ENCODE measurements around the gene TIE1.

TIE1 gene

DNA sequence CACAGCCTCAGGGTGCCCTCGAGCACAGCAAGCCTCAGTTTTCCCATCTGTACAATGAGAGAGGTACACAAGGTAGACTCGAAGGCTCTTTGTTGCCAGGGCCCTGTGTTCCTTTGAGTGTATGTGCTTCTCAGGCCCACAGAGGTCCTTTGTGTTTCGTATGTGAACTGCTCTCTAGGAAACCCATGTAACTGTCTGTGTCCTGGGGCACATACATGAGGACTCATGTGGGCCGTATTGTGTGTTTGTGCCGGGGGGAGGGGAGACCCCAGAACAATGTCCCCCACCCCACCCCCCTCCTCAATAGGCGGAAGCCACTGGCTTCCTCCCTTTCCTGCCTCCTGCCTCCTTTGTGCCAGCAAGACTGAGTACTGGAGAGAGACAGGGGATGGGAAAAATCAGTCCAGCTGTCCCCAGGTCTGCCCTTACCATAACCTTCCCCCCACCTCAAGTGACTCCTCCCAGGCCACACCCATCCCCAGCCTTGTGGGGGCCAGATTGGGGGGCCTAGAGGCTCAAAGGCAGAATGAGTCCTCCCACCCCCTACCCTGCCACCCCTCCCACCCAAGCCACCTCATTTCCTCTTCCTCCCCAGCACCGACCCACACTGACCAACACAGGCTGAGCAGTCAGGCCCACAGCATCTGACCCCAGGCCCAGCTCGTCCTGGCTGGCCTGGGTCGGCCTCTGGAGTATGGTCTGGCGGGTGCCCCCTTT lies at the start of gene TIE1:
Gene TIE1 (plus strand): TSS at position 605 of the 717 bp plus-strand sequence. CDS start 90 bp downstream, at position 695.
- DNase-seq: peak in 1 of 2 donors; percentile 1

DNA sequence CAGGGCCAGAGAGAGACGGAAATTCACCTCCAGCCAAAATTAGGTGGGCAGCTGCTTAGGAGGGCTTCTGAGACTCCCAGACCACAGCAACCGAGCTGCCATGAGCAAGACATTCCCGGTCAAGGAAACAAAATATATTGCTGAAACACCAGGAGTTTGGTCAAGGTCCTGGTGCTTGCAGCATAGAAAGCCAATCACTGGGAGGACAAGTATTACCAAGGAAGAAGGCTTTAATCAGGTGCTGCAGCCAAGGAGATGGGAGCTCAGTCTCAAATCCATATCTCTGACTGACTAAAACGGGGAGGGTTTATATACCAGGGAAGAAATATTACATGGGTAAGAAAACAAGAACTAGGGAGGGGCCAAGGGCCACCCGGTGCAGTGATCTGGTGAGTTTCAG lies 49.8 kb upstream of the TIE1 start:
- DNase-seq: no peak

DNA sequence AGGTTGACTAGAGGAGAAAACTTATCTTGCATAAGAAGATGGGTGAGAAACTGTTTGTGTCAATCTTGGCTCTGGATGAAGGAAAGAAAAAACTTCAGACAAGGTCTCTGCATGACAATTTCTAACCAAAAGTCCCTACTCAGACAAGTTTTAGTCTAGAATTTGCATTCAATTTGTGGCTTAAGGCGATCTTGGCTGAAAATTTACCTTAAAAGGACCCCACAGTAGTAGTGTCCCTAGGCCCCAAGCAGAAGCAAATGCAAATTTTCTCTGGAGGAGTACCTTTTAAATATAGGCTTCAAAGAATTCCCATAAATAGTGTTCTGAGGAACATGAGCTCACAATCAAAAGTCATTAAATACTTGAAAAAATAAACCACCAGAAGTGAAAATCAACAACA lies 48.6 kb upstream of the TIE1 start:
- no peak for DNase-seq

DNA sequence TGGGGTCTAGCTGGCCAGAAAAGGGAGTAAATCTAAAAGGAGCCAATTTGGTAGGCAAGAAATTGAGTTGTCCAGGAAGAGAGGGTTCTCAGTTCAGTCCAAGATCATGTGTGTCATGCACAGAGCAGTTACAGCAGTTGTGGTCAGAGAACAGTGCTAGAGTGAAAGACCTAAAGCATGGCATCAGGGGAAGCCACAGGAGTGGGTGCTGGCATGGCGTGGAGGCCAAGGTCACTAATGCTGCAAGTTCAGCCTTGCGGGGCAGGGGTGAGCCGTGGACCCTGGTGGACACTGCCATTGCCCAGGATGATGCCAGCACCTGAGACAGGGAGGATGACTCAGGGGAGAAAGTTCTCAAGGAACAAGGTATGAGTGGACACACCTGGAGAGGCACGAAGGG lies 47.6 kb upstream of the TIE1 start:
- DNase-seq: no peak

DNA sequence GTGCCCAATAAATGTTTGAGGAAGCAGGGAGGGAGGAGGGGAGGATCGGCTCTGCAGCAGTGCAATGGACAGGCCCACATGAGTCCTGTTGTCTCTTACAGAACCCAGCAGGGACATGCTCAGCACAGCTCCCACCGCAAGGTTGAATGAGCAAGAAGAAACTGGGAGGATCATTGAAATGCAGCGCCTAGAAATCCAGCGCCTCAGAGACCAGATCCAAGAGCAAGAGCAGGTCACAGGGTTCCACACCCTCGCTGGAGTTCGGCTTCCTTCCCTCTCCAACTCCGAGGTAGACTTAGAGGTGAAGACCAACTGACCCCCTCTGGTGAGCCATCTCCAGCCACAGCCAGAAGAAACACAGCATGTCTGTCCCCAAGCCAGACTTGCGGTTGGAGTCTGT lies 46.9 kb upstream of the TIE1 start:
- DNase-seq: no peak

DNA sequence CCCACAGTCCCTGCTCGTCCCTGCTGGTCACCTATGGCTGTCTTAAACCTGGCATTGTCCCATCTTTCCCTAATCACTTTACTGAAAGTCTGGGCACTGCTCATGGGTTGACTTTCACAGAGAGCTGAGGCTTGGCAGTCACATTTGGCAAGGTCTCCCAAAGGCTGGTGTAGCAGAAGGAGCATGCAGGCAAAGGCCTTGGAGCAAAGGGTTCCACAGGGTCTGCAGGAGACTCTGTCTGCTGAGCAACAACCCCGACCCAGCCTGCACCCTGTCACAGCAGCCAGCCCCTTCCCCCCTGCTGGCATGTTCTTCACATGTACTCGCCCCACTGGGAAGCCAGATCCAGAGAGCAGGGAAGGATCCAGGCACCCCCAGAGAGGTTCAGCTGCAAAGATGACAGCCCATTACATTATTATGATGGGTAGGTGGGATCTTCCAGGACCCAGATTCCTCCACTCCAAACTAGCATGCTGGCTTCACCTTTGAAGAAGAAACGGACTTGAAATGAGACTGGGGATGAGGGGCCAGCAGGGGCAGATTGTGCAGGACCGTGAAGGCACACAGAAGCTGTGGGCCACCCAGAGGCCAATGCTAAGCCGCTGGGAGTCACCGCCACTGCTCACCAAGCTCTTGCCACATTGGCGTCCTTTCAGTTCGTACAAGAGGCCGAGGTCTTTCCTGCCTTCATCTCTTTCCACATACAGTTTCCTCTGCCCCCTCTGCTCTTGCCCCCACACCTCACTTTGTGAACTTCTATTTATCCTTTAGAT lies 45.2 kb upstream of the TIE1 start:
- no peak for DNase-seq

DNA sequence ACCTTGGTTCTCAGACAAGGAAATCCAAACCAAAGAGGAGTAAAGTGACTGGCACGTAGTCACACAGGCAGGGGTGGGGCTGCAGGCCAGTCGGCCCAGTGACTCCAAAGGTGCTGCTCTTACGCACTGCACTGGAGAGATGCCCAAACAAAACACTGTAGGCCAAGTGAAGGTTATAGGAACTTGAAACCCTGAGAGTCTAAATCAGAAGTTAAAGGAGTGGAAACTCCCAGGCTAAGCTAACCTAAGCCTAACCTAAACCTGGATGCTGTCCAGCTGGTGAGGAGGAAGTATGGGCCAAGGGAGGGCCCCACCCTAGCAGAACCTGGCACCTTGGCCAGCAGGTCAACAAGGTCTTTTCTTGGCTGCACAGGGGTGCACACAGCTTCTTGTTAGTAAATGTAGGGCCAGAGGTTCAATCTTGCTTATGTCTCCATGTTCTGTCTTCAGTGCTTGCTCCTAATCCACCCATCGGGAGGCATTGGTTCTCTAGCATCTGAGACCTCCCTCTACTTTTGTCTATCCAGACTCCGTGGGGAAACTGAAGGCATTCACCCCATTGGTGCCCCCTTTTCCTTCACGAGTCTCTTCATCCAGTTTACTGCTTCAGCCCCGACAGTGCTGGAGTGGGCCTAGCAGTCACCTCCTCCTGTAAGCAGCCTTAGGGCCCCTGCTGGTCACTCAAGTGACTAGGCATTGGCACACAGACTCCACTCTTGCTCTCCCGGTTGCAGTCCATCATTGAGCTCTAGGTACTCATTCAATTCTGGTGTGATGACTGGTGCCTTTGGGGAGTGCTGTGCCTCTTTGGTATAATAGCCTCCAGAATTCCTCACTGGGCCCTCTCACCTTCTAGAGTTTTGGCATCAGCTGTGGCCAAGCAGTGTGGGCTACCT lies 43.9 kb upstream of the TIE1 start:
- no peak for DNase-seq

DNA sequence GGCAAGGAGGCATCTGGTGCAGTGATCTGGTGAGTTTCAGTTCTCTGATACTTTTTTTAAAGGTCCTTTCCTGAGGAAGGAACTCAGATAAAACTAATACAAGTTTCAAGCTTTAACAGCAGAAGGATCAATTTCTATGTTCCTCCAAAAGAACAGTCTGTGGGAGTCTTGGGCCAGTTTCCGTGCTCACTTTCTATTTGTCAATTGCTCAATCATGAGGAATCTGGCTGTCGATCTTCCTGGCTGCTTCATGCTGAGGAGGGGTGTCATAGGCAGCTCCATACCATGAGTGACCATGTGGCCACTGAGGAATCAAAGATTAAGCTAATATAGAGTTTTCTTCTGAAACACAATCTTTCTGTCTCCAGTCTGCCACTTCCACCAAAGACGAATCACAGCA lies 42.4 kb upstream of the TIE1 start:
- DNase-seq: no peak

DNA sequence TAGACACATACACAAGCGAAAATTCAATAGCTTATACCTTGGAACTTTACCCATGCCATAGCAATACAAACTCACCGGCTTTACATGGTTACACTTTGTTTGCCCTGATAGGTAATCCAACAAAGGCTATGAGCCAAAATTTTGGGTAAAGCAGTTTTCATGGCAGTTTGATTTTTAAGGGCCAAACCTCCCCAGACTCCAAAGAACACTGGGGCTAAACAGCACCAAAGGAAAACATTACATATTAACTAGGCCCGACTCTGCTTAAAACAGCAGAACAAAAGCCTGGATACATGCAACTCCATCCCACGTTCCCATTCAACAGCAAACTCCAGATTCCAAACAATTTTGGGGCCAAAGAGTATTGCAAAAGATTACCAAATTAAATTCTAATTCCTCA lies 35.4 kb upstream of the TIE1 start:
- no peak for DNase-seq

DNA sequence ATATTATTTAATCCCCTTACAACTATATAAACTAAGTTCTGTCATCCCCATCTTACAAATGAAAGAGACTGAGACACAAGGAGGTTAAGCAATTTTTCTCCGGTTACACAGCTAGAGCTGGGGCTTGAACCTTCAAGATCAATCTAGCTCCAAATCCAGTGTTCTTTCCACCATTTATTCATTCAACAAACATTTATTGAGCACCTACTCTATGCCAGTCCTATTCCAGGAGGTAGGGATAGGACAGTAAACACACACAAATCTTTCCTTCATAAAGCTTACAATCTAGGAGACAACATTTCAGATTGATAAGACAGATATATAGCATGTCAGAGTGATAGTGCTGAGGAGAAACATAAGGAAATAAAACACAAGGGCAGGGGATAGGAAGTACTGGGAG lies 33.9 kb upstream of the TIE1 start:
- no peak for DNase-seq

DNA sequence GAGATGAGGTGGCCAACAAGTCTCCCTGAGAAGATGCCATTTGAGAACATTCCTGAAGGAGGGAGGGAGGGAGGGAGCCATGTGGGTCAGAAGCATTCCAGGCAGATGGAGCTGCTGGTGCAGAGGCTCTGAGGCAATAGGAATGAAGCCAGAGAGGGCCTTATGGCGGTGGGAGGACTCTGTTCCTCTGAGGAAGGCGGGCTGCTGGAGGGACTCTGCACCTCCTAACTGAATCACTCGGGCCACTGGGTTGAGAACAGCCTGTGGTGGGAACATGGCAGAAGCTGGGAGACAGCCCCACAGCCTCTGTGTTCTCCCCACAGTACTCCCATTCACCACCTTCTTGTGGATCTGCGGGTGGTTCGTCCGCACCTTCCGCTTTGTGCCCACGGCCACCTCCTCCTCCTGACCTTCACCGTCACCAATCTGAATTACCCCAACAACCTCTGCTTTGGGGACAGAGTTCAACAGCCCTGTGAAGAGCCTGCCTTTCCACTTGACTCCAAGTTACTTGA lies 33.4 kb upstream of the TIE1 start:
- DNase-seq: no peak

DNA sequence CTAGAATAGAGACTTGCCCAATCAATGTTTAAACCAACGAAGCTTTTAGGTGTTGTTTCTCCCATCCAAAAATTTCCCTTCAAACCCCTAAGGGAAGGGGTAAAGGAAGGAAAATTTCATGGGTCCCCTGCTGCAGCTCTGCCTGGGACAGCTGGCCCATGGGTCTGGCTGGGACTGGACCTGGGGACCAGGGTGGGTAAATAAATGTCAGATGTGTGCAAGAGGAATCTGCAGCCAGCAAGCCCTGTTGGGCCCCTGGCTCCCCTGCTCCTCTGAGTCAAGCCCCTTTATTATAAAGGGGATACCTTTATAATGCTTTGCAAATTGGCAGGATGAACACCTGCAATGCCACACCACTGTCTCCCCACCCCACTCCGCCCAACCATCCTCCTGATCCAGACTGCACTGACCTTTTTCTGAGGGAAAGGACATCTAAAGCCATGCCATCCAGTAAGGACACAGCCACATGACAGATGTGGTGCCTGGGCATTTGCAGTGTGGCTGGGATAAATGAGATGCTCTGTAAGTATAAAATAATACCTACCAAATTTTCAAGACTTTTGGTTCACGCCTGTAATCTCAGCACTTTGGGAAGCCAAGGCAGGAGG lies 32.9 kb upstream of the TIE1 start:
- DNase-seq: no peak

DNA sequence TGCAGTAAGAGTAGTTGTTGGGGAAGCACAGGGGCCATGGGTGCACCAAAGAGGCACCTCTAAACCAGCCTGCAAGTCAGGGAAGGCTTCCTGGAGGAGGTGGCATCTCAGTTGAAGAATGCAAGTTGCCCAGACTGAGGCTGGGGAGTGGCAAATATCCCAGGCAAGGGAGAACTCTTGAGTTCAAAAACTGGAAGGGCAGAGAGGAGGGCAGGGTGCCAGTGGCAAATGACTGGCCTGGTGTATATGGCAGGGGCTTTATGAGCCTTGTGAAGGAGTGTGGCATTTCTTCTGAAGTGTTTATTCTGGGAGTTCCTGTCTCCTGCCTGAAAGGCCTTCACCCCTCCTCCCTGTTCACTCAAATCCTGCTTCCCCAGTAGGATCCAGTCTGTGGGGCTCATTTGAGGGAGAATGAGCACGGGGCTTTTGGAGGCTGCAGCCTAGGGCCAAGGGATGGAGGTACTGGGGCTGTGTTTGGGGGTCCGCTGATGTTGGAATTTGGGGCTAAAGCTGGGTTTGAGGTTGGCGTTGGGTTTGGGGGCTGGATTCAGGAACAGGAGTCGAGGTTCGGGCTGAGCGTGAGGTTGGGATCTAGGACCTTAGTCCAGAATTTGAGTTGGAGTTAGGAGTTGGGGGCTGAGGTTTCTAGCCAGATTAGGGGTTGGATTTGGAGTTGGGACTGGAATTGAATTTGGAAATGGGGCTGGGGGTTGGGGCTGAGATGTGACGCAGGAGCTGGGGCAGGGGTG lies 31.0 kb upstream of the TIE1 start, which contains the start of gene TMEM125:
Gene TMEM125 (plus strand): TSS at position 357 of the 749 bp plus-strand sequence. CDS start 2,740 bp downstream, outside the sequence.
- DNase-seq: no peak

DNA sequence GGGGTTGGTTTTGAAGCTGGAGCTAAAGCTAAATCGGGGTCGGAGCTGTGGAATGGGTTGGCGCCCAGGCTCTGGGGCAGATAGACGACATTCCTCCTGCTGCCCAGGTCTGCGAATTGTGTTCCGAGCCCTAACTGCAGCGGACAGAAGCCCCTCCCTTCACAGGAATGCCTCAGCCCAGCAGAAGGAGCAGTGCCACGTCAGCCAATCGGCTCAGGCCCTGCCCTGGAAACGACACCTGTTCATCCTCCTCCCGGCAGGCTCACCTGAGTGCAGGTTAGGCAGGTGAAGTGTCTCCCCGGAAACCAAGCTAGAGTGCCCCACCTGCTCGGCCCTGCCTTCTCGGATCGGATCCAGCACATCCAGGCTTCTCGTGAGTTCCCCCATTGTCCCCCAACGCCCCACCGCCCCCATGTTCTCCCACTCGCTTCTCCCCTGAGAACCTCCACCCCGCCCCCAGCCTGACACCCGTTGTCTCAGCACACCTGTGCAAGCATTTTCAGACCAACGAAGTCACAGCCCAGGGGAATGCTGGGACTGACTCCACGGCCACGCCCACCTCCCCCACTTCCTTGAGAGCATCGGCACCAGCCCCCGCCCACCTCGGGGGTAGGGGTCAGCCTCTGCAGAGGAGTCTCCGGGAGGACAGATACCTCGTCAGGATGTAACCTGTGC lies 30.2 kb upstream of the TIE1 start:
- DNase-seq: no peak

DNA sequence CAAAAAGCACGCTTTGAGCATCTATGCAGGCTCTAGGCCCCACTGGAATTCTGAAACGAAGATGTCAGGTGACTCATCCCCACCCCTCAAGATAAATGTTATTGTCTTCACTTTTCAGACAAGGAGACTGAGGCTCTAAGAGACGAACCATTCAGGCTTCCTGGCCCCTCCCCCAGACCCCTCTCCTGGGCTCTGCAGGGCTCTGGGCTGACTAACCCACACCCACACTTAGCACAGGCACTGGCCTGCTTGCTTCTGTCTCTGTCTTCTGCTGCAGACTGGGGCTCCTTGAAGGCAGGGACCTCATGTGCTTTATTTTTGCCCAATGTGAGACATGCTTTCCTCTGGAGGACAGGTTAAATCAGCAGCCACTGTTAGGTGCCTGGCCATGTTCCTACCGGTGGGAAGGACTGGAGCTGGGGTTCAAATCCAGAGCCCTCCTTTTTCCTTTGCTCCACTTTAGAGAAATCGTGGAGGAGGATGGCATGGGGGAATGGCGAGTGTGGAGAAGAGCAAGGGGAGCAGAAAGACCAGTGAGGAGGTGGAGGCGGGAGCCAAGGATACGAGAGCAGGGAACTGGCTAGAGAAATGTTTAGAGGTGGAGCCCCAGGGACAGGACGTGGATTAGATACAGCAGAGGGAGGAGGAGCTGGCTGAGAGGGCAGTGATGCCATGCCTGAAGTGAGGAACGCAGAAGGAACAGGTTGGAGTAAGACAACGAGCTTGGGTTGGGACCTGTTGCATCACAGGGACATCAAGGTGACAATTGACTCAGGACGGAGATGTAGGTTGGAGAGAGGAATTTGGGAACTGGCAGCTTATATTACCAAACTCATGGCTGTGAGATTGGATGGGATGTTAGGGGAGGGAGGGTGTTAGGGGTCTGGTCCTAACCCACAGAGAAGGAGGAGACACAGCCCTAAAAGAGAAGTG lies 29.3 kb upstream of the TIE1 start:
- DNase-seq: no peak

DNA sequence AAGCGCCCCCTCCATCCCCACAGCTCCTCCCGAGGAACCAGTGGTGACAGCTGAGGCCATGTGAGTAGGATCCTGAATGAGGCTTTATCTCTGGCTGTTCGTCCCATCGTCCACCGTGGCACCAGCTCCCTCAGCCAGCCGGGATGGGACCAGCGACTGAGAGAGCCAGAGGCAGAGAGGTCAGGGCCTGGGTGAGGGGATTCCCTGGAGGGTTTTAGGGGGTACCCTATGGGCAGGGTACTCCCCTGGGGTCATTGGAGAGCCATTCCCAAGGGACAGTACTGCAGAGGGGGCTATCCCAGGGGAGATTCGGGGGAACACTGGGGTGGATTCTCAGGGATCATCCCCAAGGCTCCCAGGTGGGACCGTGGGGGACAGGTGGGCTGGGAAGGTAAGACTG lies 28.6 kb upstream of the TIE1 start:
- DNase-seq: no peak

DNA sequence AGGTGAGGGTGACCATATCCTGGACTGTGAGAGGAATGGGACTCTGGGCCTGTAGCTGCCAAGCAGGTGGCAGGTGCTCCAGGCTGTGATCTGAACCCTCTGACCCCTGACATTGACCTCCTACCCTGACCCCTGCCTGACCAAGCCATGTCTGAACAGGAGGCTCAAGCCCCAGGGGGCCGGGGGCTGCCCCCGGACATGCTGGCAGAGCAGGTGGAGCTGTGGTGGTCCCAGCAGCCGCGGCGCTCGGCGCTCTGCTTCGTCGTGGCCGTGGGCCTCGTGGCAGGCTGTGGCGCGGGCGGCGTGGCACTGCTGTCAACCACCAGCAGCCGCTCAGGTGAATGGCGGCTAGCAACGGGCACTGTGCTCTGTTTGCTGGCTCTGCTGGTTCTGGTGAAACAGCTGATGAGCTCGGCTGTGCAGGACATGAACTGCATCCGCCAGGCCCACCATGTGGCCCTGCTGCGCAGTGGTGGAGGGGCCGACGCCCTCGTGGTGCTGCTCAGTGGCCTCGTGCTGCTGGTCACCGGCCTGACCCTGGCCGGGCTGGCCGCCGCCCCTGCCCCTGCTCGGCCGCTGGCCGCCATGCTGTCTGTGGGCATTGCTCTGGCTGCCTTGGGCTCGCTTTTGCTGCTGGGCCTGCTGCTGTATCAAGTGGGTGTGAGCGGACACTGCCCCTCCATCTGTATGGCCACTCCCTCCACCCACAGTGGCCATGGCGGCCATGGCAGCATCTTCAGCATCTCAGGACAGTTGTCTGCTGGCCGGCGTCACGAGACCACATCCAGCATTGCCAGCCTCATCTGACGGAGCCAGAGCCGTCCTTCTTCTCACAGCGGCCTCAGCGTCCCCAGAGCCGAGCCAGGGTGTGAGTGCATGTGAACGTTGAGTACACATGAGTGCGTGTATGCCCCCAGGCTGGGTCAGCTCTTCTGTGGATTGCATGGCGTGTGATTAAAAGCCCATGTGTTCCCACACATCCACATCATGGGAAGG lies 27.9 kb upstream of the TIE1 start:
- DNase-seq: no peak

DNA sequence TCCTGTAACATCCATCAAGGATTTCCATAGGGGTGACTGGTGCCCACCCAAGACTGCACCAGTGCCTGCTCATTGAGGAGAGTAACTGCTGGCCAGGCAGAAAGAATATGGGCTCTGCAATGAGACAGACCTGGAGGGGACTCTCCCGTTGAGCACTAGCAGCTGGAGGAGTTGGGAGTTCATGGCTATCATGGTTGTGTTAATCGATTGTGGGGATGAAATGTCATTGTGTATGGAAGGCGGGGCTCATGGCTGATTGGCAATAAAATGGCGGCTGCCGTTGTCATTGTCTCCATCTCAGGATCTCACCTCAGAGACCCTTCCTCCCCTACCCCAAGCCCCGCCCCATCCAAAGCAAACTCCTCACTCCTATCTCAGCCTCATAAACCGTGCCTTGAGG lies 27.1 kb upstream of the TIE1 start:
- no peak for DNase-seq
